ENCODE measurements around the gene CDKN1A. TPM values are rescaled to one million over a fixed set of nuclear protein-coding genes. Genes with fewer than 3 reads are reported as not detected.
"Not testable (repeated sequence)": the region's sequence is repeated elsewhere in the genome, so short reads cannot be mapped to it uniquely, and the experiment has no call there.

CDKN1A gene
- total RNA-seq, 2 experiments from 2014 or later, result 12.6 to 13.0 TPM

- DNase-seq, result no peak
- peaks cover 16% of the 10 kb centered on the region for H3K4me1 Mint-ChIP-seq
- no peaks in the 10 kb centered on the region for H3K36me3 Mint-ChIP-seq
- no peaks in the 10 kb centered on the region for H3K27me3 Mint-ChIP-seq
- H3K9me3 Mint-ChIP-seq, result no peaks in the 10 kb centered on the region
- no peak overlapping the region for H3K4me3 Mint-ChIP-seq
- H3K27ac Mint-ChIP-seq, result no peak overlapping the region
Observed at GRCh38 chr6:36692861-36693702, 14.6 kb downstream of the CDKN1A start.

- H3K27ac Mint-ChIP-seq, result no peak overlapping the region
- H3K4me1 Mint-ChIP-seq, result peaks cover 16% of the 10 kb centered on the region
- H3K4me3 Mint-ChIP-seq, result no peak overlapping the region
Observed at GRCh38 chr6:36694616-36695015, 16.1 kb downstream of the CDKN1A start.

GRCh38 chr6:36695414-36695813 lies 16.9 kb downstream of the CDKN1A start:
- no peak overlapping the region for H3K27ac Mint-ChIP-seq
- no peak for DNase-seq
- H3K9me3 Mint-ChIP-seq, result no peaks in the 10 kb centered on the region
- H3K4me1 Mint-ChIP-seq, result peaks cover 16% of the 10 kb centered on the region
- no peaks in the 10 kb centered on the region for H3K27me3 Mint-ChIP-seq
- H3K36me3 Mint-ChIP-seq, result no peaks in the 10 kb centered on the region
- H3K4me3 Mint-ChIP-seq, result no peak overlapping the region

More at GRCh38 chr6:36694616-36695015, 16.1 kb downstream of the CDKN1A start:
- Mint-ChIP-seq H3K9me3 (no peaks in the 10 kb centered on the region), H3K27me3 (no peaks in the 10 kb centered on the region), H3K36me3 (no peaks in the 10 kb centered on the region)
- no peak for DNase-seq

- no peaks in the 10 kb centered on the region for H3K9me3 Mint-ChIP-seq
- no peaks in the 10 kb centered on the region for H3K36me3 Mint-ChIP-seq
- H3K27me3 Mint-ChIP-seq, result no peaks in the 10 kb centered on the region
- H3K27ac Mint-ChIP-seq, result no peak within 1 kb of the TSS
- H3K4me3 Mint-ChIP-seq, result no peak within 1 kb of the TSS
- H3K4me1 Mint-ChIP-seq, result peaks cover 10% of the 10 kb centered on the region
- no peak for DNase-seq
Observed at GRCh38 chr6:36697481-36697903, 19.0 kb downstream of the CDKN1A start, which contains the start of gene RAB44. TSS of gene RAB44 (plus strand) at chr6:36697826. CDS start at chr6:36704236, 6,410 bp downstream.

GRCh38 chr6:36698196-36698595 lies 19.7 kb downstream of the CDKN1A start:
- Mint-ChIP-seq H3K9me3 (no peaks in the 10 kb centered on the region), H3K27ac (no peak overlapping the region), H3K27me3 (no peaks in the 10 kb centered on the region), H3K4me3 (no peak overlapping the region), H3K36me3 (no peaks in the 10 kb centered on the region), H3K4me1 (peaks cover 7% of the 10 kb centered on the region)
- DNase-seq, result no peak

GRCh38 chr6:36698871-36699271 lies 20.4 kb downstream of the CDKN1A start:
- DNase-seq, result no peak
- Mint-ChIP-seq H3K36me3 (no peaks in the 10 kb centered on the region), H3K27ac (no peak overlapping the region), H3K4me3 (no peak overlapping the region), H3K4me1 (peaks cover 7% of the 10 kb centered on the region), H3K9me3 (no peaks in the 10 kb centered on the region), H3K27me3 (no peaks in the 10 kb centered on the region)

- Mint-ChIP-seq H3K9me3 (no peaks in the 10 kb centered on the region), H3K27me3 (no peaks in the 10 kb centered on the region), H3K36me3 (no peaks in the 10 kb centered on the region), H3K4me3 (no peak overlapping the region), H3K27ac (no peak overlapping the region), H3K4me1 (peaks cover 7% of the 10 kb centered on the region)
- DNase-seq, result no peak
Observed at GRCh38 chr6:36699348-36699747, 20.8 kb downstream of the CDKN1A start.

- no peaks in the 10 kb centered on the region for H3K9me3 Mint-ChIP-seq
- H3K4me3 Mint-ChIP-seq, result no peak overlapping the region
- peaks cover 4% of the 10 kb centered on the region for H3K4me1 Mint-ChIP-seq
- DNase-seq, result no peak
- H3K27me3 Mint-ChIP-seq, result no peaks in the 10 kb centered on the region
- no peak overlapping the region for H3K27ac Mint-ChIP-seq
- no peaks in the 10 kb centered on the region for H3K36me3 Mint-ChIP-seq
Observed at GRCh38 chr6:36700071-36700812, 21.7 kb downstream of the CDKN1A start.

- Mint-ChIP-seq H3K4me3 (no peak overlapping the region), H3K27ac (no peak overlapping the region), H3K9me3 (no peaks in the 10 kb centered on the region), H3K4me1 (no peaks in the 10 kb centered on the region), H3K27me3 (no peaks in the 10 kb centered on the region), H3K36me3 (no peaks in the 10 kb centered on the region)
- no peak for DNase-seq
Observed at GRCh38 chr6:36700831-36701230, 22.3 kb downstream of the CDKN1A start.

GRCh38 chr6:36701401-36701991 lies 23.0 kb downstream of the CDKN1A start:
- H3K27me3 Mint-ChIP-seq, result no peaks in the 10 kb centered on the region
- no peaks in the 10 kb centered on the region for H3K9me3 Mint-ChIP-seq
- no peak for DNase-seq
- H3K27ac Mint-ChIP-seq, result no peak overlapping the region
- H3K4me1 Mint-ChIP-seq, result no peaks in the 10 kb centered on the region
- no peaks in the 10 kb centered on the region for H3K36me3 Mint-ChIP-seq
- no peak overlapping the region for H3K4me3 Mint-ChIP-seq

GRCh38 chr6:36702656-36703055 lies 24.1 kb downstream of the CDKN1A start:
- DNase-seq, result no peak
- Mint-ChIP-seq H3K27ac (no peak overlapping the region), H3K27me3 (no peaks in the 10 kb centered on the region), H3K4me1 (no peaks in the 10 kb centered on the region), H3K36me3 (no peaks in the 10 kb centered on the region), H3K4me3 (no peak overlapping the region), H3K9me3 (no peaks in the 10 kb centered on the region)

GRCh38 chr6:36703081-36703606 lies 24.6 kb downstream of the CDKN1A start:
- Mint-ChIP-seq H3K27ac (no peak overlapping the region), H3K4me3 (no peak overlapping the region), H3K36me3 (no peaks in the 10 kb centered on the region), H3K4me1 (no peaks in the 10 kb centered on the region), H3K27me3 (no peaks in the 10 kb centered on the region), H3K9me3 (no peaks in the 10 kb centered on the region)
- no peak for DNase-seq

GRCh38 chr6:36703982-36704381 lies 25.5 kb downstream of the CDKN1A start:
- no peaks in the 10 kb centered on the region for H3K36me3 Mint-ChIP-seq
- H3K27me3 Mint-ChIP-seq, result no peaks in the 10 kb centered on the region
- no peak for DNase-seq
- H3K4me3 Mint-ChIP-seq, result no peak overlapping the region
- H3K4me1 Mint-ChIP-seq, result no peaks in the 10 kb centered on the region
- H3K9me3 Mint-ChIP-seq, result no peaks in the 10 kb centered on the region
- H3K27ac Mint-ChIP-seq, result no peak overlapping the region

GRCh38 chr6:36704961-36705577 lies 26.6 kb downstream of the CDKN1A start:
- H3K27me3 Mint-ChIP-seq, H3K9me3 Mint-ChIP-seq, H3K36me3 Mint-ChIP-seq, DNase-seq, H3K4me3 Mint-ChIP-seq, H3K4me1 Mint-ChIP-seq, H3K27ac Mint-ChIP-seq: not testable (repeated sequence)

GRCh38 chr6:36706339-36706738 lies 27.8 kb downstream of the CDKN1A start:
- no peaks in the 10 kb centered on the region for H3K36me3 Mint-ChIP-seq

More at GRCh38 chr6:36706339-36706738, 27.8 kb downstream of the CDKN1A start:
- Mint-ChIP-seq H3K4me3 (no peak overlapping the region), H3K4me1 (no peaks in the 10 kb centered on the region), H3K27ac (no peak overlapping the region), H3K9me3 (no peaks in the 10 kb centered on the region), H3K27me3 (no peaks in the 10 kb centered on the region)
- DNase-seq, result no peak

Measured in activated naive CD8-positive, alpha-beta T cell treated with anti-CD3 and anti-CD28 coated beads for 36 hours (primary cell).